Thoracic aorta (tissue), 2 donors: ENCODE measurements around the gene PRKCZ. TPM values are rescaled to one million over a fixed set of nuclear protein-coding genes. Genes with fewer than 3 reads are reported as not detected.

Source experiments
- ATAC-seq: fragments of 150-250 bp; one replicate; pipeline ENCODE4 v1.8.0; 2017; ENCODE audit warnings: low read depth; ENCODE audit not compliant: insufficient number of reproducible peaks, low FRiP score
- DNase-seq: peaks from one replicate; pipeline ENCODE4 v3.0.0-alpha.2; 2020; ENCODE audit warnings: low spot score
- H3K27ac ChIP-seq, 2 donors: fragments of 200-600 bp; sonication (generic); 1 replicate in 1 of 2; 2 replicates in 1 of 2; pipeline ENCODE4 v1.5.1; 2016; ENCODE audit warnings: mild to moderate bottlenecking in 2 of 2, moderate library complexity in 2 of 2
- H3K27me3 ChIP-seq: fragments of 200-600 bp; sonication (generic); replicated peaks from 2 replicates; pipeline ENCODE4 v1.6.0; 2016; ENCODE audit warnings: mild to moderate bottlenecking; ENCODE audit not compliant: insufficient read depth
- H3K36me3 ChIP-seq: fragments of 200-600 bp; sonication (generic); one replicate; pipeline ENCODE4 v1.5.1; 2016
- H3K4me1 ChIP-seq, 2 donors: fragments of 200-600 bp; sonication (generic); 1 replicate in 1 of 2; 2 replicates in 1 of 2; pipeline versions ENCODE4 v1.5.1 to v1.6.0; 2016; ENCODE audit warnings: low read depth in 2 of 2, mild to moderate bottlenecking in 1 of 2; ENCODE audit not compliant: control insufficient read depth in 1 of 2
- H3K4me3 ChIP-seq: fragments of 200-600 bp; sonication (generic); 2 replicates; pipeline ENCODE4 v1.5.1; 2016; ENCODE audit warnings: mild to moderate bottlenecking
- H3K9me3 ChIP-seq: fragments of 200-600 bp; sonication (generic); 2 replicates; pipeline ENCODE4 v1.5.1; 2016
- CTCF ChIP-seq: fragments of 200-600 bp; sonication (generic); IDR thresholded peaks from one replicate; pipeline ENCODE4 v1.5.1; 2019; ENCODE audit warnings: antibody characterized with exemption
- total RNA-seq, 2 donors: library from RNA; depleted of rRNA; stranded (reverse); fragments of >200 nt; gene quantifications; one replicate each; pipeline versions ENCODE4 v1.1.0 to v1.2.3, GENCODE V29; 2016

PRKCZ gene
- total RNA-seq, 2 donors from 2014 or later, result 0.68 TPM; not detected in 1

DNA sequence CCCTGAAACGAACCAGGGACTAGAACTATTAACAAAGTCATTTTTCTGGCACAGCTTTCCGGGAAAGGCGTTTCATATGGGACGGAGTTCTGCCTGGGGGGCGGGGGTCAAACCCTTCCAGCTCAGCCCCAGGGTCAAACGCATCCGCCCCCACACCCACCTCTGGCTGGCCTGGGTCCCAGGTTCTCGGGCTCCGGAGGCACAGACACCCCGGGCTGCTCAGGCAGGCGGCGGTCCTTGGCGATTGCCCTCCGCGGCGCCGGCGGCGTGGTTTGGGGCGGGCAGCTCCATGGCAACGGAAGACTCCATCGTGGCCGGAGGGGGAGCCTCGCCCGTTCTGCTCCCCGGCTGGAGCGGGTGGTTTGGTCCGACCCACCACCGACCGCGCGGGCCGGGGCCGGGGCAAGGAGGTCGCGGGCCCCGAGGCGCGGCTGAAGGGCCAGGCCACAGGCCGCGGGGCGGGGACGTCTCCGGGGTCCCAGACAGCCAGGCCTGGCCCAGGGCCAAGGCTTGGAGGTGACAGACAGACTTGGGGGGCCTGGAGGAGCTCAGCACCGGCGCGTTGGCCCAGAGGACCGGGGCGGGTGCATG, 46.6 kb upstream of the PRKCZ start, which contains the start of gene CFAP74:
TSS of gene CFAP74 (minus strand) at position 246 of the 591 bp plus-strand sequence. CDS start 12,830 bp downstream, outside the sequence.
- no peak for TF ChIP-seq CTCF
- H3K4me3 ChIP-seq, result no peak within 1 kb of the TSS
- no peak for DNase-seq
- no peak within 1 kb of the TSS for H3K27ac ChIP-seq
- H3K4me1 ChIP-seq, result no peaks in the 10 kb centered on the region
- H3K27me3 ChIP-seq, result peaks cover 13% of the 10 kb centered on the region
- no peaks in the 10 kb centered on the region for H3K9me3 ChIP-seq
- no peak for ATAC-seq
- no peaks in the 10 kb centered on the region for H3K36me3 ChIP-seq

DNA sequence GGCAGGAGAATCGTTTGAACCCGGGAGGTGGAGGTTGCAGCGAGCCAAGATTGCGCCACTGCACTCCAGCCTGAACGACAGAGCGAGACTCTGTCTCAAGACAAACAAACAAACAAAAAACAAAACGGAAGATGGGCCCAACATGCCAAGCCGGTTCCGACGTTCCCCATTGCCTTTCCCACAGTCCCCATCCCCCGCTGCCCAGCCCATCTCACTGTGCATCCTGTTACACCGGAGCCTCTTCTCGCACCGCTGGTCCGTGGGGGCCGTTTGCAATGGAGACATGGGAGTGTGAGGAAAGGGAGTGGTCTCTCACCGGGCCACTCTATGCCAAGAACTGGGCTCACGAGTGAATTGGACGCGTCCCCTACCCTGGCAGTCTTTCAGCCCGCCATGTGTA, 45.4 kb upstream of the PRKCZ start:
- TF ChIP-seq CTCF, result no peak
- no peak overlapping the region for H3K4me3 ChIP-seq
- H3K27me3 ChIP-seq, result peaks cover 13% of the 10 kb centered on the region
- no peaks in the 10 kb centered on the region for H3K4me1 ChIP-seq
- H3K9me3 ChIP-seq, result no peaks in the 10 kb centered on the region
- H3K36me3 ChIP-seq, result no peaks in the 10 kb centered on the region
- no peak for ATAC-seq
- no peak overlapping the region for H3K27ac ChIP-seq
- no peak for DNase-seq

DNA sequence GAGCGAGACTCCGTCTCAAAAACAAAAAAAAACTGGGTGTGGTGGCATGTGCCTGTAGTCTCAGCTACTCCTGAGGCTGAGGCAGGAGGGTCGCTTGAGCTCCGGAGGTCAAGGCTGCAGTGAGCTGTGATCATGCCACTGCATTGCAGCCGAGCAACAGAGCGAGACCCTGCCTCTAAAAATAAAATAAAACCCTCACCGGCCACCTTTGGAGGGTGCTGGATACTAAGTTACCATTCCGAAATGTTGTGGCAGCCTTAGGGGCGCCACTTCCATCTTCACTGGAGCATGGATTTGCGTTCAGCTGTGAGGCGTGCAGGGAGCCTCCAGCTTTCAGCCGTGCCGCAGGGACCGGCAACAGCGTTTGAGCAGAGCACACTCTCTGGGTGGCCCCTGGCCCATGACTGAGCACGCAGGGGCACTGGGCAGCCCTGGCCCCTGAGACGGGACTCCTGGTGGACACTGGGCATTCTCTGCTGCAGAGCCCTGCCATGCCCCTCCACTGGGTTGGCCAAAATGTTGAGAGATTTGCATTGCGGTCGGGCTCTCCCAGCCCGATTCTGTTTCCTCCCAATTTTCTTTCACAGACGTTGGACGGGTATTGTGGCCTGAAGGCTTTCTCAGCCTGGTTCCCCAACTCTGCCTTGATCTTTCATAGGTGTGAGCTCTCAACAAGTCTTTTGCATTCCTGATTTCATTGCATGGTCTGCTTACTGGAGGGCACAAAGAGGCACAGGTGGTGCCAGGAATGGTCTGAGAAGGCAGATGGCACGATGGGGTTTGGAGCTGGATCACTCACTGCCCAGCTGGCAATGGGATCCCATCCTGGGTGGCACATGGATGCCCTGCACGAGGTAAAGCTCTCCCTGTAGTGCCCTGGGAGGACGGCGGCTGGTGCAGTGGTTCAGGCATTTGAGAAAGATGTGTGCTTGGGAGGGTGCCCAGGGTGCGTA, 40.8 kb upstream of the PRKCZ start:
- H3K4me1 ChIP-seq, result no peaks in the 10 kb centered on the region
- no peak for ATAC-seq
- no peak overlapping the region for H3K27ac ChIP-seq
- no peak overlapping the region for H3K4me3 ChIP-seq
- H3K36me3 ChIP-seq, result no peaks in the 10 kb centered on the region
- DNase-seq, result no peak
- no peak for TF ChIP-seq CTCF
- H3K9me3 ChIP-seq, result no peaks in the 10 kb centered on the region
- no peaks in the 10 kb centered on the region for H3K27me3 ChIP-seq

DNA sequence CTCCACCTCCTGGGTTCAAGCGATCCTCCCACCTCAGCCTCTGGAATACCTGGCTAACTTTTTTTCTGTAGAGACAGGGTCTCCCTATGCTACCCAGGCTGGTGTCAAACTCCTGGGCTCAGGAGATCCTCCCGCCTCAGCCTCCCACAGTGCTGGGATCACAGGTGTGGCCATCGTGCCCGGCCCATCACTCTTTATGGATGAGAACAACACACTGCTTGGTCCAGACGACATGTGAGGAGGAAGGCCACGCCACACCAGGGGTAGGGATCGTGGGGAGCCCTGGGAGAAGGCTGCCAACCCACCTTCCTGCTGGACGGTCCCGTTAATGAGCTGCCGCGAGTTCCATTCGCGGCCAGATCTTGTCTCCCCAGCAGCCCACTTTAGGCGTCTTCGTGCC, 36.0 kb upstream of the PRKCZ start:
- ATAC-seq (no peak), DNase-seq (no peak)
- H3K4me3 ChIP-seq, result no peak overlapping the region
- H3K36me3 ChIP-seq, result no peaks in the 10 kb centered on the region
- H3K9me3 ChIP-seq, result no peaks in the 10 kb centered on the region
- TF ChIP-seq CTCF, result no peak
- no peaks in the 10 kb centered on the region for H3K27me3 ChIP-seq
- no peak overlapping the region for H3K27ac ChIP-seq
- no peaks in the 10 kb centered on the region for H3K4me1 ChIP-seq
